ENCODE results near the gene ELMOD1. TPM values are rescaled to one million over a fixed set of nuclear protein-coding genes. Genes with fewer than 3 reads are reported as not detected.

The ELMOD1 gene
- total RNA-seq, 3 donors from 2014 or later: not detected

GRCh38 chr11:107598225-107599139 is 7.5 kb downstream of the ELMOD1 start:
- Mint-ChIP-seq H3K9me3 (no peaks in the 10 kb centered on the region), H3K36me3 (ENCODE audit: insufficient read depth) (no peaks in the 10 kb centered on the region), H3K4me1 (ENCODE audit: low read depth) (no peaks in the 10 kb centered on the region), H3K4me3 (no peak overlapping the region), H3K27me3 (ENCODE audit: low read depth) (peaks cover 57% of the 10 kb centered on the region)
- ATAC-seq: peak; percentile 35 to 62
- DNase-seq: no peak

- Mint-ChIP-seq H3K4me3 (no peak overlapping the region), H3K27me3 (ENCODE audit: low read depth) (peaks cover 57% of the 10 kb centered on the region), H3K4me1 (ENCODE audit: low read depth) (no peaks in the 10 kb centered on the region), H3K36me3 (ENCODE audit: insufficient read depth) (no peaks in the 10 kb centered on the region), H3K9me3 (no peaks in the 10 kb centered on the region)
- ATAC-seq (no peak), DNase-seq (no peak)
Observed at GRCh38 chr11:107605061-107606006, 14.4 kb downstream of the ELMOD1 start.

GRCh38 chr11:107606141-107606540 is 15.2 kb downstream of the ELMOD1 start:
- Mint-ChIP-seq H3K4me1 (ENCODE audit: low read depth) (no peaks in the 10 kb centered on the region), H3K27me3 (ENCODE audit: low read depth) (peaks cover 58% of the 10 kb centered on the region), H3K4me3 (no peak overlapping the region), H3K36me3 (ENCODE audit: insufficient read depth) (no peaks in the 10 kb centered on the region), H3K9me3 (no peaks in the 10 kb centered on the region)
- DNase-seq (no peak), ATAC-seq (no peak)

- Mint-ChIP-seq H3K27me3 (ENCODE audit: low read depth) (peaks cover 45% of the 10 kb centered on the region), H3K4me3 (no peak overlapping the region), H3K9me3 (no peaks in the 10 kb centered on the region), H3K36me3 (ENCODE audit: insufficient read depth) (no peaks in the 10 kb centered on the region), H3K4me1 (ENCODE audit: low read depth) (no peaks in the 10 kb centered on the region)
- DNase-seq (no peak), ATAC-seq (no peak)
Observed at GRCh38 chr11:107608809-107609208, 17.9 kb downstream of the ELMOD1 start.

GRCh38 chr11:107609400-107610218 is 18.7 kb downstream of the ELMOD1 start:
- no peak for DNase-seq
- Mint-ChIP-seq H3K4me1 (ENCODE audit: low read depth) (no peaks in the 10 kb centered on the region), H3K27me3 (ENCODE audit: low read depth) (peaks cover 40% of the 10 kb centered on the region), H3K4me3 (no peak overlapping the region), H3K9me3 (no peaks in the 10 kb centered on the region), H3K36me3 (ENCODE audit: insufficient read depth) (no peaks in the 10 kb centered on the region)
- ATAC-seq: no peak

GRCh38 chr11:107612445-107612844 is 21.5 kb downstream of the ELMOD1 start:
- Mint-ChIP-seq H3K4me3 (no peak overlapping the region), H3K9me3 (no peaks in the 10 kb centered on the region), H3K4me1 (ENCODE audit: low read depth) (no peaks in the 10 kb centered on the region), H3K36me3 (ENCODE audit: insufficient read depth) (no peaks in the 10 kb centered on the region), H3K27me3 (ENCODE audit: low read depth) (peaks cover 26% of the 10 kb centered on the region)
- DNase-seq (no peak), ATAC-seq (no peak)

- Mint-ChIP-seq H3K4me3 (no peak overlapping the region), H3K36me3 (ENCODE audit: insufficient read depth) (no peaks in the 10 kb centered on the region), H3K27me3 (ENCODE audit: low read depth) (peaks cover 28% of the 10 kb centered on the region), H3K4me1 (ENCODE audit: low read depth) (no peaks in the 10 kb centered on the region), H3K9me3 (no peaks in the 10 kb centered on the region)
- ATAC-seq: no peak
- no peak for DNase-seq
Observed at GRCh38 chr11:107619926-107620325, 29.0 kb downstream of the ELMOD1 start.

GRCh38 chr11:107621081-107621480 is 30.1 kb downstream of the ELMOD1 start:
- H3K27me3 Mint-ChIP-seq (ENCODE audit: low read depth): peaks cover 38% of the 10 kb centered on the region

GRCh38 chr11:107623183-107623582 is 32.2 kb downstream of the ELMOD1 start:
- Mint-ChIP-seq H3K4me3 (no peak overlapping the region), H3K9me3 (no peaks in the 10 kb centered on the region), H3K4me1 (ENCODE audit: low read depth) (no peaks in the 10 kb centered on the region), H3K27me3 (ENCODE audit: low read depth) (peaks cover 38% of the 10 kb centered on the region), H3K36me3 (ENCODE audit: insufficient read depth) (no peaks in the 10 kb centered on the region)
- no peak for DNase-seq
- no peak for ATAC-seq

More at GRCh38 chr11:107621081-107621480, 30.1 kb downstream of the ELMOD1 start:
- Mint-ChIP-seq H3K36me3 (ENCODE audit: insufficient read depth) (no peaks in the 10 kb centered on the region), H3K4me1 (ENCODE audit: low read depth) (no peaks in the 10 kb centered on the region), H3K9me3 (no peaks in the 10 kb centered on the region), H3K4me3 (no peak overlapping the region)
- DNase-seq (no peak), ATAC-seq (no peak)

GRCh38 chr11:107624983-107625684 is 34.2 kb downstream of the ELMOD1 start:
- Mint-ChIP-seq H3K4me3 (no peak overlapping the region), H3K36me3 (ENCODE audit: insufficient read depth) (no peaks in the 10 kb centered on the region), H3K9me3 (no peaks in the 10 kb centered on the region), H3K4me1 (ENCODE audit: low read depth) (no peaks in the 10 kb centered on the region), H3K27me3 (ENCODE audit: low read depth) (peaks cover 46% of the 10 kb centered on the region)
- DNase-seq (no peak), ATAC-seq (no peak)

- ATAC-seq (no peak), DNase-seq (no peak)
- Mint-ChIP-seq H3K4me3 (no peak overlapping the region), H3K4me1 (ENCODE audit: low read depth) (no peaks in the 10 kb centered on the region), H3K36me3 (ENCODE audit: insufficient read depth) (no peaks in the 10 kb centered on the region), H3K27me3 (ENCODE audit: low read depth) (peaks cover 46% of the 10 kb centered on the region), H3K9me3 (no peaks in the 10 kb centered on the region)
Observed at GRCh38 chr11:107625685-107625989, 34.7 kb downstream of the ELMOD1 start.

- no peak for DNase-seq
- no peaks in the 10 kb centered on the region for H3K4me1 Mint-ChIP-seq (ENCODE audit: low read depth)
- no peaks in the 10 kb centered on the region for H3K36me3 Mint-ChIP-seq (ENCODE audit: insufficient read depth)
- peaks cover 33% of the 10 kb centered on the region for H3K27me3 Mint-ChIP-seq (ENCODE audit: low read depth)
- H3K9me3 Mint-ChIP-seq: no peaks in the 10 kb centered on the region
- ATAC-seq: no peak
- no peak overlapping the region for H3K4me3 Mint-ChIP-seq
Observed at GRCh38 chr11:107631043-107631442, 40.1 kb downstream of the ELMOD1 start.

- Mint-ChIP-seq H3K9me3 (no peaks in the 10 kb centered on the region), H3K36me3 (ENCODE audit: insufficient read depth) (no peaks in the 10 kb centered on the region), H3K4me1 (ENCODE audit: low read depth) (no peaks in the 10 kb centered on the region), H3K4me3 (no peak overlapping the region), H3K27me3 (ENCODE audit: low read depth) (peaks cover 33% of the 10 kb centered on the region)
- DNase-seq (no peak), ATAC-seq (no peak)
Observed at GRCh38 chr11:107631931-107632330, 41.0 kb downstream of the ELMOD1 start.

Data from activated T-cell treated with anti-CD3 and anti-CD28 coated beads, Interleukin-2, amount 50 U/mL, for 4 hours (primary cell).